Heart right ventricle (tissue), 16 donors: ENCODE results near the gene PLEKHD1. TPM values are rescaled to one million over a fixed set of nuclear protein-coding genes. Genes with fewer than 3 reads are reported as not detected.

Experiments used
- ATAC-seq, 8 donors: fragments of 200-7000 bp; cut with Tn5 transposase; one replicate each; pipeline ENCODE4 v1.9.1; 2020; ENCODE audit warnings: mild to moderate bottlenecking in 8 of 8, moderate library complexity in 8 of 8, moderate number of reproducible peaks in 1 of 8
- DNase-seq, 2 donors: peaks; one replicate each; pipeline ENCODE4 v3.0.0-alpha.2; 2020
- H3K27ac ChIP-seq, 10 donors: fragments of 200-600 bp; sonication (generic) in 2 of 10; one replicate each; pipeline versions ENCODE4 v1.5.0 to v1.8.0; 2020 to 2022; ENCODE audit warnings: mild to moderate bottlenecking in 3 of 10
- H3K27me3 ChIP-seq, 7 donors: fragments of 200-600 bp; one replicate each; pipeline ENCODE4 v1.8.0; 2021 to 2022; ENCODE audit warnings: mild to moderate bottlenecking in 2 of 7
- H3K36me3 ChIP-seq, 9 donors: fragments of 200-600 bp; sonication (generic) in 1 of 9; one replicate each; pipeline versions ENCODE4 v1.5.0 to v1.8.0; 2020 to 2022; ENCODE audit warnings: mild to moderate bottlenecking in 2 of 9
- H3K4me1 ChIP-seq, 9 donors: fragments of 200-600 bp; sonication (generic) in 1 of 9; one replicate each; pipeline versions ENCODE4 v1.5.0 to v1.8.0; 2020 to 2022; ENCODE audit warnings: mild to moderate bottlenecking in 4 of 9
- H3K4me3 ChIP-seq, 10 donors: fragments of 200-600 bp; sonication (generic) in 2 of 10; one replicate each; pipeline versions ENCODE4 v1.5.0 to v1.8.0; 2020 to 2022; ENCODE audit warnings: mild to moderate bottlenecking in 7 of 10, moderate library complexity in 2 of 10
- H3K9me3 ChIP-seq, 11 donors: fragments of 200-600 bp in 10 of 11; sonication (generic) in 2 of 11; one replicate each; pipeline versions ENCODE4 v1.5.0 to v1.8.0; 2013 to 2022; ENCODE audit warnings: mild to moderate bottlenecking in 2 of 11, control low read depth in 1 of 11, moderate library complexity in 1 of 11
- WGBS, 2 donors: extraction: QIAGEN DNeasy Blood & Tissue Kit; methylation state at CpG; one replicate each; pipeline ENCODE4 v1.1.7; 2013; ENCODE audit warnings: inconsistent platforms in 1 of 2; 5-methylcytosine and 5-hydroxymethylcytosine counted together
- intact Hi-C, 10 donors: fragments of 100-400 bp; cut with DNase I; formaldehyde crosslinking; loops; one replicate each; pipeline versions ENCODE4 v1.11.1 to v1.14.2; 2022
- polyA plus RNA-seq, 2 donors: library from polyadenylated mRNA; stranded (reverse); fragments of 200-250 nt; gene quantifications; one replicate each; pipeline ENCODE4 v1.2.3, GENCODE V29; 2013
- total RNA-seq, 10 donors: library from RNA; stranded (reverse); fragmentation: NEBNext Ultra II Directional in 3 of 10; extraction: Animal tissue kit (Norgen Biotek cat#: 25700) in 3 of 10; gene quantifications; one replicate each; pipeline versions ENCODE4 v1.2.1 to v1.2.4, GENCODE V29; 2021 to 2023
- TF ChIP-seq, protein P1 (sequence below), 9 donors: fragments of 200-600 bp; sonication (generic) in 2 of 9; IDR thresholded peaks; one replicate each; pipeline versions ENCODE4 v1.5.0 to v1.8.0; 2021 to 2022; ENCODE audit warnings: antibody characterized with exemption in 9 of 9, mild to moderate bottlenecking in 5 of 9, moderate library complexity in 1 of 9
- donor health status: Arrhythmogenic right ventricular cardiomyopathy.
- donor health status: ischemic (EF 13 %, LVEDD 7.1; RV severe dilation, severe dysfunction).
- donor health status: healthy with polysubstance abuse.
- donor health status: DM: no; HTN: yes; CAD: no.
- donor health status: DM: no; HTN: no; CAD: no.
- donor health status: ischemic (EF 25% LVEDD 6.9; RV normal size, moderate dysfunction).
- donor health status: ischemic (EF 25% LVEDD 5.7; RV mildly dilated, moderate dysfunction).
- donor health status: healthy.
- donor health status: DM: yes; HTN: yes; CAD: no.
- donor health status: Ischemic cardiomyopathy.
- donor health status: ischemic (EF 35%, LVEDD 5.7; RV mildly dilated, moderate dysfunction).
- donor health status: nonischemic (EF 11% LVEDD 7.7; RV severe dilation, severe dysfunction).
- donor health status: DM: yes; HTN: yes; CAD: no.
- donor health status: PGD.
- donor health status: ischemic (EF 29% LVEDD 5.4; RV normal size, mild dysfunction).
- donor health status: nonischemic (EF 23%, LVEDD 6.1; RV moderate dilation, normal function).

Gene PLEKHD1
- total and polyA plus RNA-seq, 12 donors = 0.01 to 0.23 (median 0.15) TPM; not detected in 2

DNA sequence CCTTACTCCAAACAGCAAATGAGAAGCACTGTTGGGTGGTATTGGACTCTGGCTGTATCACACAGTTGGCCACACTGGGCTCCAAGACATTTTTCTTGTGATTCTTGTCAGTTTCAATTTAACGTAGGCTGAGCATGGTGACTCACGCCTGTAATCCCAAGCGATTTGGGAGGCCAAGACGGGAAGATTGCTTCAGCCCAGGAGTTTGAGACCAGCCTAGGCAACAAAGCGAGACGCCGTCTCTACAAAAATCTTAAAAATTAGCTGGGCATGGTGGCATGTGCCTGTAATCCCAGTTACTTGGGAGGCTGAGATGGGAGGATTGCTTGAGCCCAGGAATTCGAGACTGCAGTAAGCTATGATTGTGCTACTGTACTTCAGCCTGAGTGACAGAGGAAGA is 35.3 kb upstream of the PLEKHD1 start:
- DNase-seq = no peak
- 97 to 99% methylated on average over 8 of the region's 8 CpGs for WGBS, 2 donors
- TF ChIP-seq, protein P1, sequence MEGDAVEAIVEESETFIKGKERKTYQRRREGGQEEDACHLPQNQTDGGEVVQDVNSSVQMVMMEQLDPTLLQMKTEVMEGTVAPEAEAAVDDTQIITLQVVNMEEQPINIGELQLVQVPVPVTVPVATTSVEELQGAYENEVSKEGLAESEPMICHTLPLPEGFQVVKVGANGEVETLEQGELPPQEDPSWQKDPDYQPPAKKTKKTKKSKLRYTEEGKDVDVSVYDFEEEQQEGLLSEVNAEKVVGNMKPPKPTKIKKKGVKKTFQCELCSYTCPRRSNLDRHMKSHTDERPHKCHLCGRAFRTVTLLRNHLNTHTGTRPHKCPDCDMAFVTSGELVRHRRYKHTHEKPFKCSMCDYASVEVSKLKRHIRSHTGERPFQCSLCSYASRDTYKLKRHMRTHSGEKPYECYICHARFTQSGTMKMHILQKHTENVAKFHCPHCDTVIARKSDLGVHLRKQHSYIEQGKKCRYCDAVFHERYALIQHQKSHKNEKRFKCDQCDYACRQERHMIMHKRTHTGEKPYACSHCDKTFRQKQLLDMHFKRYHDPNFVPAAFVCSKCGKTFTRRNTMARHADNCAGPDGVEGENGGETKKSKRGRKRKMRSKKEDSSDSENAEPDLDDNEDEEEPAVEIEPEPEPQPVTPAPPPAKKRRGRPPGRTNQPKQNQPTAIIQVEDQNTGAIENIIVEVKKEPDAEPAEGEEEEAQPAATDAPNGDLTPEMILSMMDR (IDR thresholded peaks at IDR 0.05) = no peak
- Histone ChIP-seq H3K4me3 (no peak overlapping the region), H3K4me1 (no peaks in the 10 kb centered on the region), H3K36me3 (peaks cover 0 to 32% (median 7%) of the 10 kb centered on the region in 9 donors), H3K27me3 (no peaks in the 10 kb centered on the region), H3K27ac (no peak overlapping the region), H3K9me3 (no peaks in the 10 kb centered on the region)
- intact Hi-C loops = no loop called here
- no peak for ATAC-seq

- TF ChIP-seq, protein P1 (IDR thresholded peaks at IDR 0.05) = no peak
- H3K4me1 ChIP-seq = no peaks in the 10 kb centered on the region
- ATAC-seq = no peak
- 94% methylated on average over 2 of the region's 2 CpGs for WGBS, 2 donors
- H3K27me3 ChIP-seq = no peaks in the 10 kb centered on the region
- no peak overlapping the region for H3K4me3 ChIP-seq
- H3K9me3 ChIP-seq = no peaks in the 10 kb centered on the region
- H3K36me3 ChIP-seq = peaks cover 0 to 52% (median 13%) of the 10 kb centered on the region in 9 donors
- no peak for DNase-seq
- intact Hi-C loops = loop anchor here in 1 of 10 donors (10.0 kb wide), 1 partner anchor 317 kb away; no protein-coding TSS in a partner anchor
- H3K27ac ChIP-seq = no peak overlapping the region
These were observed 32.6 kb upstream of the PLEKHD1 start for GRCh38 chr14:69451941-69452340.

GRCh38 chr14:69458350-69458749 is 26.2 kb upstream of the PLEKHD1 start:
- TF ChIP-seq, protein P1 (IDR thresholded peaks at IDR 0.05) = no peak
- Histone ChIP-seq H3K9me3 (no peaks in the 10 kb centered on the region), H3K4me3 (no peak overlapping the region), H3K27me3 (no peaks in the 10 kb centered on the region), H3K4me1 (peaks cover 0 to 4% (median 0%) of the 10 kb centered on the region in 9 donors), H3K36me3 (peaks cover 0 to 84% (median 26%) of the 10 kb centered on the region in 9 donors), H3K27ac (no peak overlapping the region)
- DNase-seq (no peak), ATAC-seq (no peak)
- 88 to 90% methylated on average over 11 of the region's 11 CpGs for WGBS, 2 donors
- intact Hi-C loops = loop anchor here in 3 of 10 donors (5.0 to 10.0 kb wide), 2 partner anchors 216 to 324 kb away; no protein-coding TSS in a partner anchor

GRCh38 chr14:69459122-69459521 is 25.4 kb upstream of the PLEKHD1 start:
- peaks cover 0 to 78% (median 26%) of the 10 kb centered on the region in 9 donors for H3K36me3 ChIP-seq

More at GRCh38 chr14:69459122-69459521, 25.4 kb upstream of the PLEKHD1 start:
- TF ChIP-seq, protein P1 (IDR thresholded peaks at IDR 0.05) = no peak
- ATAC-seq (no peak), DNase-seq (no peak)
- no peaks in the 10 kb centered on the region for H3K27me3 ChIP-seq
- no peak overlapping the region for H3K4me3 ChIP-seq
- intact Hi-C loops = loop anchor here in 3 of 10 donors (5.0 to 10.0 kb wide), 2 partner anchors 217 to 324 kb away; no protein-coding TSS in a partner anchor
- no peak overlapping the region for H3K27ac ChIP-seq
- peaks cover 0 to 4% (median 0%) of the 10 kb centered on the region in 9 donors for H3K4me1 ChIP-seq
- no peaks in the 10 kb centered on the region for H3K9me3 ChIP-seq
- 50 to 60% methylated on average over 1 of the region's 1 CpG for WGBS, 2 donors
